Measurements from ENCODE around the gene DEXI.

DNA sequence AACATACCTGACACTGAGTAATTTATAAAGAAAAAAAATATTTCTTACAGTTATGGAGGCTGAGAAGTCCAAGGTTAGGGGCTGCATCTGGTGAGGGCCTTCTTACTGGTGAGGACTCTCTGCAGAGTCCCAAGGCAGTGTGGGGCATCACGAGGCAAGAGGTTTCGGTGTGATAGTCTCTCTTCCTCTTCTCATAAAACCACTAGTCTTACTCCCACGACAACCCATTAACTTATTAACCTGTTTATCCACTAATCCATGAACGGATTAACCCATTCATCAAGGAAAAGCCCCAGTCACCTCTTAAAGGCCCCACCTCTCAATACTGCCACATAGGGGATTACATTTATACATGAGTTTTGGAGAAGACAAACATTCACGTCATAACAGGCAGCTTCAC is 45.1 kb downstream of the DEXI start:
- TF ChIP-seq FOXK2 (IDR thresholded peaks at IDR 0.05) (no peak), TARDBP (IDR thresholded peaks at IDR 0.05) (no peak), FOXA1 (IDR thresholded peaks at IDR 0.05) (no peak), L3MBTL2 (conservative IDR thresholded peaks at IDR 0.05) (no peak), BHLHE40 (IDR thresholded peaks at IDR 0.05; ENCODE audit: borderline replicate concordance) (no peak), SP1 (IDR thresholded peaks at IDR 0.05) (no peak), ELF4 (IDR thresholded peaks at IDR 0.05) (no peak)
